ENCODE results near the gene MRPL38. TPM values are rescaled to one million over a fixed set of nuclear protein-coding genes. Genes with fewer than 3 reads are reported as not detected.

The MRPL38 gene
- total RNA-seq, 1 experiment from 2014 or later, result 146 TPM

DNA sequence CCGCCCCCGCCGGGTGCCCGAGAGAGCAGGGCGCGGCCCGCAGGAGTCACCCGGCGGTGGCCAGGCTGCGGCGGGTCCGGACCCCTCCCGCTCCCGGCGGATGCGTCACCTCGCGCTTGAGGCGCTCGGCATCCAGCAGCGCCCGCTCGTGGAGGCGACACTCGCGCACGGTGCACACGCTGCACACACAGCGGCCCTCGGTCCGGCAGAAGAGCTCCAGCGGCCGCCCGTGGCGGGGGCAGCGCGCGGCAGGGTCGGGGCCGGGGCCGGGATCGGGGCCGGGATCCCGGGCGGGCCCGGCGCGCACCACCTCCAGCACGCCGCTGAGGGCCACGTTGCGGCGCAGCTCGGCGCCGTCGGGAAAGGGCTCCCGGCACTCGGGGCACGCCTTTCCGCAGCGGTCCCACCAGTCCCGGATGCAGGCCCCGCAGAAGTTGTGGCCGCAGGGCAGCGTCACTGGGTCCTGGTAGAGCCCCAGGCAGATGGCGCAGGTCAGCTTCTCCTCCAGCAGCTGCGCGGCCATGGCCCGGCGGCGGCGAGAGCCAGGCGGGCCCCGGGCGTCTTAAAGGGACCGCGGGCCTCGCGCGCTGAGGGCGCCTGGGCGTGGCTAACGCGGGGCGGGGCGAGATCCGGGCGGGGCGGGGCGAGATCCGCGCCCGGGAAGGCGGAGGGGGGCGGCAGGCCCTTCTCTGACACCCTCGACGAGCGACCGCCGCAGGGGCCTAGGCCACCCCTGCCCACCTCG lies 8.1 kb downstream of the MRPL38 start, which contains the start of gene TRIM65 (continued):
- no peak for TF ChIP-seq MXD4 (CRISPR knock-in tag; IDR thresholded peaks at IDR 0.05; ENCODE audit: borderline replicate concordance)
- no peak for TF ChIP-seq ZNF138 (CRISPR knock-in tag; conservative IDR thresholded peaks at IDR 0.05)
- TF ChIP-seq JUN (CRISPR knock-in tag; IDR thresholded peaks at IDR 0.05), result peak; percentile 48; the same call in 1 of the 2 replicates
- TF ChIP-seq, protein P1, sequence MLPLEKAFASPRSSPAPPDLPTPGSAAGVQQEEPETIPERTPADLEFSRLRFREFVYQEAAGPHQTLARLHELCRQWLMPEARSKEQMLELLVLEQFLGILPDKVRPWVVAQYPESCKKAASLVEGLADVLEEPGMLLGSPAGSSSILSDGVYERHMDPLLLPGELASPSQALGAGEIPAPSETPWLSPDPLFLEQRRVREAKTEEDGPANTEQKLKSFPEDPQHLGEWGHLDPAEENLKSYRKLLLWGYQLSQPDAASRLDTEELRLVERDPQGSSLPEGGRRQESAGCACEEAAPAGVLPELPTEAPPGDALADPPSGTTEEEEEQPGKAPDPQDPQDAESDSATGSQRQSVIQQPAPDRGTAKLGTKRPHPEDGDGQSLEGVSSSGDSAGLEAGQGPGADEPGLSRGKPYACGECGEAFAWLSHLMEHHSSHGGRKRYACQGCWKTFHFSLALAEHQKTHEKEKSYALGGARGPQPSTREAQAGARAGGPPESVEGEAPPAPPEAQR (CRISPR knock-in tag; IDR thresholded peaks at IDR 0.05), result no peak
- TF ChIP-seq, protein P2, sequence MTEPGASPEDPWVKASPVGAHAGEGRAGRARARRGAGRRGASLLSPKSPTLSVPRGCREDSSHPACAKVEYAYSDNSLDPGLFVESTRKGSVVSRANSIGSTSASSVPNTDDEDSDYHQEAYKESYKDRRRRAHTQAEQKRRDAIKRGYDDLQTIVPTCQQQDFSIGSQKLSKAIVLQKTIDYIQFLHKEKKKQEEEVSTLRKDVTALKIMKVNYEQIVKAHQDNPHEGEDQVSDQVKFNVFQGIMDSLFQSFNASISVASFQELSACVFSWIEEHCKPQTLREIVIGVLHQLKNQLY (CRISPR knock-in tag; IDR thresholded peaks at IDR 0.05), result 0 out of 2 replicates have a peak, but pooled peaks have one; percentile 34
- TF ChIP-seq TCF7 (CRISPR knock-in tag; IDR thresholded peaks at IDR 0.05; ENCODE audit: low read depth), result peak; percentile 55; the same call in 1 of the 2 replicates
- no peak for TF ChIP-seq JAZF1 (CRISPR knock-in tag; IDR thresholded peaks at IDR 0.05)
- TF ChIP-seq, protein P3, sequence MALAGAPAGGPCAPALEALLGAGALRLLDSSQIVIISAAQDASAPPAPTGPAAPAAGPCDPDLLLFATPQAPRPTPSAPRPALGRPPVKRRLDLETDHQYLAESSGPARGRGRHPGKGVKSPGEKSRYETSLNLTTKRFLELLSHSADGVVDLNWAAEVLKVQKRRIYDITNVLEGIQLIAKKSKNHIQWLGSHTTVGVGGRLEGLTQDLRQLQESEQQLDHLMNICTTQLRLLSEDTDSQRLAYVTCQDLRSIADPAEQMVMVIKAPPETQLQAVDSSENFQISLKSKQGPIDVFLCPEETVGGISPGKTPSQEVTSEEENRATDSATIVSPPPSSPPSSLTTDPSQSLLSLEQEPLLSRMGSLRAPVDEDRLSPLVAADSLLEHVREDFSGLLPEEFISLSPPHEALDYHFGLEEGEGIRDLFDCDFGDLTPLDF (CRISPR knock-in tag; IDR thresholded peaks at IDR 0.05), result peak; percentile 80; the same call in 1 of the 2 replicates
- TF ChIP-seq TP53 (CRISPR knock-in tag; IDR thresholded peaks at IDR 0.05), result no peak
- peak; percentile 64 for TF ChIP-seq FOXP1 (CRISPR knock-in tag; IDR thresholded peaks at IDR 0.05; ENCODE audit: borderline replicate concordance)
- TF ChIP-seq PRRX2 (CRISPR knock-in tag; IDR thresholded peaks at IDR 0.05), result no peak
- TF ChIP-seq ETV6 (CRISPR knock-in tag; IDR thresholded peaks at IDR 0.05), result peak; percentile 93
- TF ChIP-seq, protein P4, sequence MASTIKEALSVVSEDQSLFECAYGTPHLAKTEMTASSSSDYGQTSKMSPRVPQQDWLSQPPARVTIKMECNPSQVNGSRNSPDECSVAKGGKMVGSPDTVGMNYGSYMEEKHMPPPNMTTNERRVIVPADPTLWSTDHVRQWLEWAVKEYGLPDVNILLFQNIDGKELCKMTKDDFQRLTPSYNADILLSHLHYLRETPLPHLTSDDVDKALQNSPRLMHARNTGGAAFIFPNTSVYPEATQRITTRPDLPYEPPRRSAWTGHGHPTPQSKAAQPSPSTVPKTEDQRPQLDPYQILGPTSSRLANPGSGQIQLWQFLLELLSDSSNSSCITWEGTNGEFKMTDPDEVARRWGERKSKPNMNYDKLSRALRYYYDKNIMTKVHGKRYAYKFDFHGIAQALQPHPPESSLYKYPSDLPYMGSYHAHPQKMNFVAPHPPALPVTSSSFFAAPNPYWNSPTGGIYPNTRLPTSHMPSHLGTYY (CRISPR knock-in tag; IDR thresholded peaks at IDR 0.05), result no peak
- TF ChIP-seq ZNF121 (CRISPR knock-in tag; IDR thresholded peaks at IDR 0.05), result no peak
- TF ChIP-seq, protein P5, sequence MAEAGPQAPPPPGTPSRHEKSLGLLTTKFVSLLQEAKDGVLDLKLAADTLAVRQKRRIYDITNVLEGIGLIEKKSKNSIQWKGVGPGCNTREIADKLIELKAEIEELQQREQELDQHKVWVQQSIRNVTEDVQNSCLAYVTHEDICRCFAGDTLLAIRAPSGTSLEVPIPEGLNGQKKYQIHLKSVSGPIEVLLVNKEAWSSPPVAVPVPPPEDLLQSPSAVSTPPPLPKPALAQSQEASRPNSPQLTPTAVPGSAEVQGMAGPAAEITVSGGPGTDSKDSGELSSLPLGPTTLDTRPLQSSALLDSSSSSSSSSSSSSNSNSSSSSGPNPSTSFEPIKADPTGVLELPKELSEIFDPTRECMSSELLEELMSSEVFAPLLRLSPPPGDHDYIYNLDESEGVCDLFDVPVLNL (CRISPR knock-in tag; IDR thresholded peaks at IDR 0.05; ENCODE audit: borderline replicate concordance, low read depth), result no peak; the same call in 1 of the 2 replicates
- TF ChIP-seq NFYB (CRISPR knock-in tag; conservative IDR thresholded peaks at IDR 0.05; ENCODE audit: low read depth), result 0 out of 2 replicates have a peak, but pooled peaks have one; percentile 2
- no peak for TF ChIP-seq NR2C2 (CRISPR knock-in tag; IDR thresholded peaks at IDR 0.05)
- TF ChIP-seq, protein P6, sequence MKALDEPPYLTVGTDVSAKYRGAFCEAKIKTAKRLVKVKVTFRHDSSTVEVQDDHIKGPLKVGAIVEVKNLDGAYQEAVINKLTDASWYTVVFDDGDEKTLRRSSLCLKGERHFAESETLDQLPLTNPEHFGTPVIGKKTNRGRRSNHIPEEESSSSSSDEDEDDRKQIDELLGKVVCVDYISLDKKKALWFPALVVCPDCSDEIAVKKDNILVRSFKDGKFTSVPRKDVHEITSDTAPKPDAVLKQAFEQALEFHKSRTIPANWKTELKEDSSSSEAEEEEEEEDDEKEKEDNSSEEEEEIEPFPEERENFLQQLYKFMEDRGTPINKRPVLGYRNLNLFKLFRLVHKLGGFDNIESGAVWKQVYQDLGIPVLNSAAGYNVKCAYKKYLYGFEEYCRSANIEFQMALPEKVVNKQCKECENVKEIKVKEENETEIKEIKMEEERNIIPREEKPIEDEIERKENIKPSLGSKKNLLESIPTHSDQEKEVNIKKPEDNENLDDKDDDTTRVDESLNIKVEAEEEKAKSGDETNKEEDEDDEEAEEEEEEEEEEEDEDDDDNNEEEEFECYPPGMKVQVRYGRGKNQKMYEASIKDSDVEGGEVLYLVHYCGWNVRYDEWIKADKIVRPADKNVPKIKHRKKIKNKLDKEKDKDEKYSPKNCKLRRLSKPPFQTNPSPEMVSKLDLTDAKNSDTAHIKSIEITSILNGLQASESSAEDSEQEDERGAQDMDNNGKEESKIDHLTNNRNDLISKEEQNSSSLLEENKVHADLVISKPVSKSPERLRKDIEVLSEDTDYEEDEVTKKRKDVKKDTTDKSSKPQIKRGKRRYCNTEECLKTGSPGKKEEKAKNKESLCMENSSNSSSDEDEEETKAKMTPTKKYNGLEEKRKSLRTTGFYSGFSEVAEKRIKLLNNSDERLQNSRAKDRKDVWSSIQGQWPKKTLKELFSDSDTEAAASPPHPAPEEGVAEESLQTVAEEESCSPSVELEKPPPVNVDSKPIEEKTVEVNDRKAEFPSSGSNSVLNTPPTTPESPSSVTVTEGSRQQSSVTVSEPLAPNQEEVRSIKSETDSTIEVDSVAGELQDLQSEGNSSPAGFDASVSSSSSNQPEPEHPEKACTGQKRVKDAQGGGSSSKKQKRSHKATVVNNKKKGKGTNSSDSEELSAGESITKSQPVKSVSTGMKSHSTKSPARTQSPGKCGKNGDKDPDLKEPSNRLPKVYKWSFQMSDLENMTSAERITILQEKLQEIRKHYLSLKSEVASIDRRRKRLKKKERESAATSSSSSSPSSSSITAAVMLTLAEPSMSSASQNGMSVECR (CRISPR knock-in tag; IDR thresholded peaks at IDR 0.05; ENCODE audit: borderline replicate concordance), result peak; percentile 11; the same call in 1 of the 2 replicates
- TF ChIP-seq, protein P7, sequence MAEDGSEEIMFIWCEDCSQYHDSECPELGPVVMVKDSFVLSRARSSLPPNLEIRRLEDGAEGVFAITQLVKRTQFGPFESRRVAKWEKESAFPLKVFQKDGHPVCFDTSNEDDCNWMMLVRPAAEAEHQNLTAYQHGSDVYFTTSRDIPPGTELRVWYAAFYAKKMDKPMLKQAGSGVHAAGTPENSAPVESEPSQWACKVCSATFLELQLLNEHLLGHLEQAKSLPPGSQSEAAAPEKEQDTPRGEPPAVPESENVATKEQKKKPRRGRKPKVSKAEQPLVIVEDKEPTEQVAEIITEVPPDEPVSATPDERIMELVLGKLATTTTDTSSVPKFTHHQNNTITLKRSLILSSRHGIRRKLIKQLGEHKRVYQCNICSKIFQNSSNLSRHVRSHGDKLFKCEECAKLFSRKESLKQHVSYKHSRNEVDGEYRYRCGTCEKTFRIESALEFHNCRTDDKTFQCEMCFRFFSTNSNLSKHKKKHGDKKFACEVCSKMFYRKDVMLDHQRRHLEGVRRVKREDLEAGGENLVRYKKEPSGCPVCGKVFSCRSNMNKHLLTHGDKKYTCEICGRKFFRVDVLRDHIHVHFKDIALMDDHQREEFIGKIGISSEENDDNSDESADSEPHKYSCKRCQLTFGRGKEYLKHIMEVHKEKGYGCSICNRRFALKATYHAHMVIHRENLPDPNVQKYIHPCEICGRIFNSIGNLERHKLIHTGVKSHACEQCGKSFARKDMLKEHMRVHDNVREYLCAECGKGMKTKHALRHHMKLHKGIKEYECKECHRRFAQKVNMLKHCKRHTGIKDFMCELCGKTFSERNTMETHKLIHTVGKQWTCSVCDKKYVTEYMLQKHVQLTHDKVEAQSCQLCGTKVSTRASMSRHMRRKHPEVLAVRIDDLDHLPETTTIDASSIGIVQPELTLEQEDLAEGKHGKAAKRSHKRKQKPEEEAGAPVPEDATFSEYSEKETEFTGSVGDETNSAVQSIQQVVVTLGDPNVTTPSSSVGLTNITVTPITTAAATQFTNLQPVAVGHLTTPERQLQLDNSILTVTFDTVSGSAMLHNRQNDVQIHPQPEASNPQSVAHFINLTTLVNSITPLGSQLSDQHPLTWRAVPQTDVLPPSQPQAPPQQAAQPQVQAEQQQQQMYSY (CRISPR knock-in tag; IDR thresholded peaks at IDR 0.05), result 0 out of 2 replicates have a peak, but pooled peaks have one; percentile 18
- TF ChIP-seq, protein P8, sequence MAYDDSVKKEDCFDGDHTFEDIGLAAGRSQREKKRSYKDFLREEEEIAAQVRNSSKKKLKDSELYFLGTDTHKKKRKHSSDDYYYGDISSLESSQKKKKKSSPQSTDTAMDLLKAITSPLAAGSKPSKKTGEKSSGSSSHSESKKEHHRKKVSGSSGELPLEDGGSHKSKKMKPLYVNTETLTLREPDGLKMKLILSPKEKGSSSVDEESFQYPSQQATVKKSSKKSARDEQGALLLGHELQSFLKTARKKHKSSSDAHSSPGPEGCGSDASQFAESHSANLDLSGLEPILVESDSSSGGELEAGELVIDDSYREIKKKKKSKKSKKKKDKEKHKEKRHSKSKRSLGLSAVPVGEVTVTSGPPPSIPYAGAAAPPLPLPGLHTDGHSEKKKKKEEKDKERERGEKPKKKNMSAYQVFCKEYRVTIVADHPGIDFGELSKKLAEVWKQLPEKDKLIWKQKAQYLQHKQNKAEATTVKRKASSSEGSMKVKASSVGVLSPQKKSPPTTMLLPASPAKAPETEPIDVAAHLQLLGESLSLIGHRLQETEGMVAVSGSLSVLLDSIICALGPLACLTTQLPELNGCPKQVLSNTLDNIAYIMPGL (CRISPR knock-in tag; IDR thresholded peaks at IDR 0.05), result peak; percentile 83; the same call in 1 of the 2 replicates
- peak; percentile 72; the same call in 1 of the 2 replicates for TF ChIP-seq ZNF416 (CRISPR knock-in tag; IDR thresholded peaks at IDR 0.05)
- peak; percentile 2; the same call in 1 of the 2 replicates for TF ChIP-seq MYBL2 (CRISPR knock-in tag; IDR thresholded peaks at IDR 0.05)
